ENCODE results near the gene GM2A. TPM values are rescaled to one million over a fixed set of nuclear protein-coding genes. Genes with fewer than 3 reads are reported as not detected.

Gene GM2A
- total and polyA plus RNA-seq, 2 donors (not counting 1 experiment from before 2014, with no cell fraction given), result 29.8 to 82.7 TPM

- intact Hi-C loops (cut with micrococcal nuclease), result loop anchor here (5.0 to 10.0 kb wide), 2 partner anchors 140 to 737 kb away; partner anchors contain the start of gene TNIP1
- H3K4me2 ChIP-seq (replicated peaks; ENCODE audit: low read depth, low read length, poor library complexity, severe bottlenecking), result peak overlapping the region; percentile 95
- POLR2A ChIA-PET, result interaction anchor here (0.8 to 3.8 kb wide), 9 partner anchors 9 to 96 kb away, joined by 3 to 100 read pairs (median 5); no protein-coding TSS in a partner anchor
- peaks cover 78% of the 10 kb centered on the region for H3K79me2 ChIP-seq (ENCODE audit: control insufficient read depth, insufficient read depth, low read length)
- CTCF ChIA-PET, result interaction anchor here (0.6 to 22.9 kb wide), 10 partner anchors 9 to 129 kb away, joined by 3 to 299 read pairs (median 5); no protein-coding TSS in a partner anchor
- TF ChIP-seq EZH2 (IDR thresholded peaks at IDR 0.05; ENCODE audit: borderline replicate concordance, insufficient read depth, low read depth, low read length, poor library complexity, severe bottlenecking), result no peak
- no peak for TF ChIP-seq CTCF (IDR thresholded peaks at IDR 0.05)
- H3K27me3 ChIP-seq (replicated peaks in 1 of 4; ENCODE audit: control extremely low read depth in 1 of 4, control insufficient read depth in 3 of 4, insufficient read depth in 4 of 4, low read length in 3 of 4), result no peaks in the 10 kb centered on the region
- Mint-ChIP-seq H3K4me1 (peaks cover 74% of the 10 kb centered on the region), H3K27me3 (no peaks in the 10 kb centered on the region), H3K4me3 (peak overlapping the region; percentile 88), H3K27ac (peak overlapping the region; percentile 92), H3K9me3 (ENCODE audit: insufficient read depth) (no peaks in the 10 kb centered on the region)
- H3K36me3 ChIP-seq (replicated peaks in 1 of 2; ENCODE audit: control extremely low read depth in 1 of 2, control insufficient read depth in 1 of 2, extremely low read depth in 1 of 2, insufficient read depth in 2 of 2, low read length in 1 of 2), result peaks cover 0 to 38% of the 10 kb centered on the region in 2 experiments
- peak overlapping the region; percentile 81 for H2AFZ ChIP-seq (ENCODE audit: insufficient read depth, low read depth, low read length, poor library complexity, severe bottlenecking)
- H3K4me3 ChIP-seq (ENCODE audit: control extremely low read depth in 1 of 5, extremely low read depth in 1 of 5, insufficient read depth in 1 of 5, low read depth in 2 of 5, low read length in 4 of 5), result peak overlapping the region; percentile 70 to 86 (median 80)
- peaks cover 71 to 80% of the 10 kb centered on the region in 2 donors for H3K4me1 ChIP-seq (ENCODE audit: control insufficient read depth in 2 of 2, insufficient read depth in 2 of 2, low read length in 2 of 2)
- no peaks in the 10 kb centered on the region for H4K20me1 ChIP-seq (ENCODE audit: control insufficient read depth, insufficient read depth, low read length, poor library complexity, severe bottlenecking)
- WGBS (ENCODE audit: insufficient coverage), result 84% methylated on average over 2 of the region's 6 CpGs
- peak overlapping the region; percentile 94 to 99 for H3K27ac ChIP-seq (ENCODE audit: low read length in 2 of 2)
- H3K9me3 ChIP-seq (ENCODE audit: control extremely low read depth in 1 of 3, control insufficient read depth in 2 of 3, insufficient read depth in 1 of 3, low read length in 2 of 3), result peaks cover 0 to 4% (median 0%) of the 10 kb centered on the region in 3 donors
- peak overlapping the region; percentile 83 for H3K9ac ChIP-seq (ENCODE audit: low read length)
- ATAC-seq (ENCODE audit: low read depth), result peak; percentile 17
- DNase-seq, result no peak
Observed at GRCh38 chr5:151222054-151222789, 30.8 kb upstream of the GM2A start.

Data from B cell (primary cell).